GM19025 (cell line): ENCODE data around the gene FBH1.
"Not testable (repeated sequence)": the region's sequence is repeated elsewhere in the genome, so short reads cannot be mapped to it uniquely, and the experiment has no call there.

Source experiments
- ATAC-seq: cut with Tn5 transposase; IDR thresholded peaks from one replicate; pipeline ENCODE4 v1.9.1; 2021; ENCODE audit warnings: mild to moderate bottlenecking, low read depth, moderate library complexity; ENCODE audit not compliant: unreplicated experiment

The FBH1 gene

GRCh38 chr10:5873515-5873995 is 16.5 kb upstream of the FBH1 start:
- peak; percentile 81 for ATAC-seq

- ATAC-seq: no peak
These were observed 13.8 kb upstream of the FBH1 start for GRCh38 chr10:5876181-5876768.

- not testable (repeated sequence) for ATAC-seq
These were observed 13.0 kb upstream of the FBH1 start for GRCh38 chr10:5877041-5877440.

- ATAC-seq: no peak
These were observed 7.1 kb upstream of the FBH1 start for GRCh38 chr10:5882961-5883360.

- no peak for ATAC-seq
These were observed 4.4 kb upstream of the FBH1 start for GRCh38 chr10:5885619-5886018.

- ATAC-seq: no peak
These were observed 3.0 kb upstream of the FBH1 start for GRCh38 chr10:5887029-5887428.

- ATAC-seq: no peak
These were observed 2.4 kb upstream of the FBH1 start for GRCh38 chr10:5887641-5888040.

GRCh38 chr10:5888351-5888750 is 1.7 kb upstream of the FBH1 start:
- no peak for ATAC-seq

GRCh38 chr10:5888843-5889623 is 1.0 kb upstream of the FBH1 start:
- ATAC-seq: peak; percentile 22

GRCh38 chr10:5890452-5890915 is 441 bp downstream of the FBH1 start:
- ATAC-seq: peak; percentile 0

- ATAC-seq: no peak
These were observed 966 bp downstream of the FBH1 start for GRCh38 chr10:5891009-5891408.

GRCh38 chr10:5892007-5892406 is 2.0 kb downstream of the FBH1 start:
- ATAC-seq: no peak

- ATAC-seq: no peak
These were observed 3.3 kb downstream of the FBH1 start for GRCh38 chr10:5893321-5893720.

- ATAC-seq: no peak
These were observed 4.4 kb downstream of the FBH1 start for GRCh38 chr10:5894403-5894802.

GRCh38 chr10:5894873-5895272 is 4.8 kb downstream of the FBH1 start:
- ATAC-seq: no peak

GRCh38 chr10:5895365-5895764 is 5.3 kb downstream of the FBH1 start:
- no peak for ATAC-seq

GRCh38 chr10:5895804-5896203 is 5.8 kb downstream of the FBH1 start:
- peak; percentile 73 for ATAC-seq

- ATAC-seq: no peak
These were observed 6.4 kb downstream of the FBH1 start for GRCh38 chr10:5896208-5897052.

GRCh38 chr10:5897053-5897340 is 7.0 kb downstream of the FBH1 start:
- ATAC-seq: no peak

GRCh38 chr10:5897504-5897903 is 7.5 kb downstream of the FBH1 start:
- no peak for ATAC-seq

- no peak for ATAC-seq
These were observed 8.1 kb downstream of the FBH1 start for GRCh38 chr10:5898163-5898562.
